ENCODE data around the gene HPCA.

The HPCA gene

DNA sequence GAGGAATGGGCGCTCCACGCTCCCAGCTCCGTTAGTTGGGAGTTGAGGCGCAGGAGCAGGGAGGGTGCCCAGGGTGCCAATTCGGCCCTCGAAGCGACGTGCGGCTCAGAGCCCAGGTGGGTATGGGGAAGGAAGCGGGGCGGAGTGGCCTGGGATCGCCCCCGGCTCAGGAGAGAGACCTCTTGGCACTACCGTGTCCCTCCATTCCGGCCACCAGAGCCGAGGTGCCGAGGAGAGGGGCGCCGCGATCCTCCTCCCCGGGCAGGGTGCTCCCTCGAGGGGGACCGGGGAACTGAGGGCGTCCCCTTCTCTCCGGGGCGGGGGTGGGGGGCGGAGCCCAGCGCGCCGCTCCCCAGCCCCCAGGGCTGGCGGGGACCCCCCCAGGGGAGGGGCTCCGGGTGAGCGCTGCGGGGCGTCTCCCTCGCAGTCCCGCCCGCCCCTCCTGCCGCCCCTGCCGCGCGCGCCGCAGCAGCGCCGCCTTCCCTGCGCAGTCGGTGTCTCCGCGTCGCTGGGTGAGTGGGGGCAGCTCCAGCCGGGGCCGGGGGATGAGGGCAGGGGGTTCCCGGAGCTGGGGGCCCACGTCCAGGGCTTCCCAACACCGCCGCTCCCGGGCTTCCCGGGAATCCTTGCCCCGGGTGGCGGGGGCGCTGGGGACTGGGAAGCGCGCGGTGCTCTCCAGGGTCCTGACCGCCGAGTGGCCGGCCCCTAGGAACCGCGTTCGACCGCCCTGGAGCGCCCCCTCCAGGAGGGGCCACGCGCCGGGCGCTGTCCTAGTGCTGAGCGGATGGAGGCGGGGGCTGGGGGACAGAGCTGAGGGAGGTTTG, at the start of gene HPCA:
TSS of gene HPCA (plus strand) at position 488 of the 824 bp plus-strand sequence. CDS start 2,408 bp downstream, outside the sequence.
- ATAC-seq, result peak; percentile 95
- TF ChIP-seq, protein P1, sequence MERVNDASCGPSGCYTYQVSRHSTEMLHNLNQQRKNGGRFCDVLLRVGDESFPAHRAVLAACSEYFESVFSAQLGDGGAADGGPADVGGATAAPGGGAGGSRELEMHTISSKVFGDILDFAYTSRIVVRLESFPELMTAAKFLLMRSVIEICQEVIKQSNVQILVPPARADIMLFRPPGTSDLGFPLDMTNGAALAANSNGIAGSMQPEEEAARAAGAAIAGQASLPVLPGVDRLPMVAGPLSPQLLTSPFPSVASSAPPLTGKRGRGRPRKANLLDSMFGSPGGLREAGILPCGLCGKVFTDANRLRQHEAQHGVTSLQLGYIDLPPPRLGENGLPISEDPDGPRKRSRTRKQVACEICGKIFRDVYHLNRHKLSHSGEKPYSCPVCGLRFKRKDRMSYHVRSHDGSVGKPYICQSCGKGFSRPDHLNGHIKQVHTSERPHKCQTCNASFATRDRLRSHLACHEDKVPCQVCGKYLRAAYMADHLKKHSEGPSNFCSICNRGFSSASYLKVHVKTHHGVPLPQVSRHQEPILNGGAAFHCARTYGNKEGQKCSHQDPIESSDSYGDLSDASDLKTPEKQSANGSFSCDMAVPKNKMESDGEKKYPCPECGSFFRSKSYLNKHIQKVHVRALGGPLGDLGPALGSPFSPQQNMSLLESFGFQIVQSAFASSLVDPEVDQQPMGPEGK (CRISPR knock-in tag; IDR thresholded peaks at IDR 0.05; ENCODE audit: borderline replicate concordance), result peak; percentile 89; the same call in 1 of the 2 replicates
- TF ChIP-seq RARB (CRISPR knock-in tag; IDR thresholded peaks at IDR 0.05) (no peak), CSDC2 (CRISPR knock-in tag; IDR thresholded peaks at IDR 0.05) (peak; percentile 98), ARNTL (CRISPR knock-in tag; IDR thresholded peaks at IDR 0.05; ENCODE audit: borderline replicate concordance, low read depth) (no peak), TCF4 (CRISPR knock-in tag; IDR thresholded peaks at IDR 0.05; ENCODE audit: borderline replicate concordance) (no peak), TOX (CRISPR knock-in tag; IDR thresholded peaks at IDR 0.05; ENCODE audit: borderline replicate concordance) (no peak), ISL1 (CRISPR knock-in tag; IDR thresholded peaks at IDR 0.05) (no peak), BACH2 (CRISPR knock-in tag; IDR thresholded peaks at IDR 0.05; ENCODE audit: borderline replicate concordance) (no peak), ZFP3 (CRISPR knock-in tag; IDR thresholded peaks at IDR 0.05) (peak; percentile 79), GLIS3 (CRISPR knock-in tag; IDR thresholded peaks at IDR 0.05) (peak; percentile 17; the same call in 1 of the 2 replicates), PPARA (CRISPR knock-in tag; IDR thresholded peaks at IDR 0.05; ENCODE audit: borderline replicate concordance) (no peak), OSR1 (CRISPR knock-in tag; IDR thresholded peaks at IDR 0.05) (no peak), ZNF8 (CRISPR knock-in tag; IDR thresholded peaks at IDR 0.05) (peak; percentile 25; the same call in 1 of the 2 replicates), ZNF70 (CRISPR knock-in tag; IDR thresholded peaks at IDR 0.05) (no peak), ZNF565 (CRISPR knock-in tag; conservative IDR thresholded peaks at IDR 0.05; ENCODE audit: low read depth) (peak; percentile 60; the same call in 1 of the 2 replicates), ZFP30 (CRISPR knock-in tag; IDR thresholded peaks at IDR 0.05) (0 out of 2 replicates have a peak, but pooled peaks have one; percentile 37), ESRRG (CRISPR knock-in tag; IDR thresholded peaks at IDR 0.05) (no peak), SNAI2 (CRISPR knock-in tag; IDR thresholded peaks at IDR 0.05) (peak; percentile 95), ZC3H10 (CRISPR knock-in tag; IDR thresholded peaks at IDR 0.05) (no peak)
- TF ChIP-seq, protein P2, sequence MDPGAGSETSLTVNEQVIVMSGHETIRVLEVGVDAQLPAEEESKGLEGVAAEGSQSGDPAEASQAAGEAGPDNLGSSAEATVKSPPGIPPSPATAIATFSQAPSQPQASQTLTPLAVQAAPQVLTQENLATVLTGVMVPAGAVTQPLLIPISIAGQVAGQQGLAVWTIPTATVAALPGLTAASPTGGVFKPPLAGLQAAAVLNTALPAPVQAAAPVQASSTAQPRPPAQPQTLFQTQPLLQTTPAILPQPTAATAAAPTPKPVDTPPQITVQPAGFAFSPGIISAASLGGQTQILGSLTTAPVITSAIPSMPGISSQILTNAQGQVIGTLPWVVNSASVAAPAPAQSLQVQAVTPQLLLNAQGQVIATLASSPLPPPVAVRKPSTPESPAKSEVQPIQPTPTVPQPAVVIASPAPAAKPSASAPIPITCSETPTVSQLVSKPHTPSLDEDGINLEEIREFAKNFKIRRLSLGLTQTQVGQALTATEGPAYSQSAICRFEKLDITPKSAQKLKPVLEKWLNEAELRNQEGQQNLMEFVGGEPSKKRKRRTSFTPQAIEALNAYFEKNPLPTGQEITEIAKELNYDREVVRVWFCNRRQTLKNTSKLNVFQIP (CRISPR knock-in tag; IDR thresholded peaks at IDR 0.05; ENCODE audit: borderline replicate concordance, low read depth), result no peak
- TF ChIP-seq, protein P3, sequence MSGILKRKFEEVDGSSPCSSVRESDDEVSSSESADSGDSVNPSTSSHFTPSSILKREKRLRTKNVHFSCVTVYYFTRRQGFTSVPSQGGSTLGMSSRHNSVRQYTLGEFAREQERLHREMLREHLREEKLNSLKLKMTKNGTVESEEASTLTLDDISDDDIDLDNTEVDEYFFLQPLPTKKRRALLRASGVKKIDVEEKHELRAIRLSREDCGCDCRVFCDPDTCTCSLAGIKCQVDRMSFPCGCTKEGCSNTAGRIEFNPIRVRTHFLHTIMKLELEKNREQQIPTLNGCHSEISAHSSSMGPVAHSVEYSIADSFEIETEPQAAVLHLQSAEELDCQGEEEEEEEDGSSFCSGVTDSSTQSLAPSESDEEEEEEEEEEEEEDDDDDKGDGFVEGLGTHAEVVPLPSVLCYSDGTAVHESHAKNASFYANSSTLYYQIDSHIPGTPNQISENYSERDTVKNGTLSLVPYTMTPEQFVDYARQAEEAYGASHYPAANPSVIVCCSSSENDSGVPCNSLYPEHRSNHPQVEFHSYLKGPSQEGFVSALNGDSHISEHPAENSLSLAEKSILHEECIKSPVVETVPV (CRISPR knock-in tag; IDR thresholded peaks at IDR 0.05), result no peak
- TF ChIP-seq, protein P4, sequence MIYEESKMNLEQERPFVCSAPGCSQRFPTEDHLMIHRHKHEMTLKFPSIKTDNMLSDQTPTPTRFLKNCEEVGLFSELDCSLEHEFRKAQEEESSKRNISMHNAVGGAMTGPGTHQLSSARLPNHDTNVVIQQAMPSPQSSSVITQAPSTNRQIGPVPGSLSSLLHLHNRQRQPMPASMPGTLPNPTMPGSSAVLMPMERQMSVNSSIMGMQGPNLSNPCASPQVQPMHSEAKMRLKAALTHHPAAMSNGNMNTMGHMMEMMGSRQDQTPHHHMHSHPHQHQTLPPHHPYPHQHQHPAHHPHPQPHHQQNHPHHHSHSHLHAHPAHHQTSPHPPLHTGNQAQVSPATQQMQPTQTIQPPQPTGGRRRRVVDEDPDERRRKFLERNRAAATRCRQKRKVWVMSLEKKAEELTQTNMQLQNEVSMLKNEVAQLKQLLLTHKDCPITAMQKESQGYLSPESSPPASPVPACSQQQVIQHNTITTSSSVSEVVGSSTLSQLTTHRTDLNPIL (CRISPR knock-in tag; IDR thresholded peaks at IDR 0.05; ENCODE audit: low read depth), result no peak
- TF ChIP-seq, protein P5, sequence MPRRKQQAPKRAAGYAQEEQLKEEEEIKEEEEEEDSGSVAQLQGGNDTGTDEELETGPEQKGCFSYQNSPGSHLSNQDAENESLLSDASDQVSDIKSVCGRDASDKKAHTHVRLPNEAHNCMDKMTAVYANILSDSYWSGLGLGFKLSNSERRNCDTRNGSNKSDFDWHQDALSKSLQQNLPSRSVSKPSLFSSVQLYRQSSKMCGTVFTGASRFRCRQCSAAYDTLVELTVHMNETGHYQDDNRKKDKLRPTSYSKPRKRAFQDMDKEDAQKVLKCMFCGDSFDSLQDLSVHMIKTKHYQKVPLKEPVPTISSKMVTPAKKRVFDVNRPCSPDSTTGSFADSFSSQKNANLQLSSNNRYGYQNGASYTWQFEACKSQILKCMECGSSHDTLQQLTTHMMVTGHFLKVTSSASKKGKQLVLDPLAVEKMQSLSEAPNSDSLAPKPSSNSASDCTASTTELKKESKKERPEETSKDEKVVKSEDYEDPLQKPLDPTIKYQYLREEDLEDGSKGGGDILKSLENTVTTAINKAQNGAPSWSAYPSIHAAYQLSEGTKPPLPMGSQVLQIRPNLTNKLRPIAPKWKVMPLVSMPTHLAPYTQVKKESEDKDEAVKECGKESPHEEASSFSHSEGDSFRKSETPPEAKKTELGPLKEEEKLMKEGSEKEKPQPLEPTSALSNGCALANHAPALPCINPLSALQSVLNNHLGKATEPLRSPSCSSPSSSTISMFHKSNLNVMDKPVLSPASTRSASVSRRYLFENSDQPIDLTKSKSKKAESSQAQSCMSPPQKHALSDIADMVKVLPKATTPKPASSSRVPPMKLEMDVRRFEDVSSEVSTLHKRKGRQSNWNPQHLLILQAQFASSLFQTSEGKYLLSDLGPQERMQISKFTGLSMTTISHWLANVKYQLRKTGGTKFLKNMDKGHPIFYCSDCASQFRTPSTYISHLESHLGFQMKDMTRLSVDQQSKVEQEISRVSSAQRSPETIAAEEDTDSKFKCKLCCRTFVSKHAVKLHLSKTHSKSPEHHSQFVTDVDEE (CRISPR knock-in tag; IDR thresholded peaks at IDR 0.05), result peak; percentile 75; the same call in 1 of the 2 replicates
